Measurements from ENCODE around the gene CAVIN4.

DNA sequence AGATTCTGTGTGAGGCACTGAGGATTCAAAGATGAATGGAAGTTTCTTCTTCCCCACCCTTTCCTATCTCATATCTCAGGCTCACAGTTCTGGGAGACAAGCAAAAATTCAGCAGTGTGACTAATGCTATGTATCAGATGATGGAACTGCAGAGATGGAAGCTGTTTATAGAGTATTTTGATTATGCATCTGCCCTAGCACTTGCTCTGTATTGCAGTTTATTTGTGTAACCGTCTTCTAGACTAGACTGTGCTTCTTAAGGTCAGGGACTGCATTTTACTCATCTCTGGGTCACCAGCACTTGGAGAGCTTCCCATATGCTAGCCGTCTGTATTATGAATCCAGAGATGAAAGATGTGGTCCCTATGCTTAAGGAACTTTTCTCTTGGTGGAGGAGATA is 12.6 kb downstream of the CAVIN4 start:
- TF ChIP-seq POLR2A (IDR thresholded peaks at IDR 0.05; ENCODE audit: low read depth, low read length) (no peak), POLR2AphosphoS5 (IDR thresholded peaks at IDR 0.05; ENCODE audit: low read depth, low read length) (no peak), TAF1 (IDR thresholded peaks at IDR 0.05; ENCODE audit: borderline replicate concordance, low read depth, low read length) (no peak)

All from GM12892 (cell line).